HG02970 (cell line): Measurements from ENCODE around the gene MRPL24.
"Not testable (repeated sequence)": the region's sequence is repeated elsewhere in the genome, so short reads cannot be mapped to it uniquely, and the experiment has no call there.

Source experiments
- ATAC-seq: cut with Tn5 transposase; IDR thresholded peaks from one replicate; pipeline ENCODE4 v1.9.1; 2021; ENCODE audit warnings: mild to moderate bottlenecking, moderate library complexity, moderate number of reproducible peaks; ENCODE audit not compliant: unreplicated experiment, low FRiP score

MRPL24 gene

DNA sequence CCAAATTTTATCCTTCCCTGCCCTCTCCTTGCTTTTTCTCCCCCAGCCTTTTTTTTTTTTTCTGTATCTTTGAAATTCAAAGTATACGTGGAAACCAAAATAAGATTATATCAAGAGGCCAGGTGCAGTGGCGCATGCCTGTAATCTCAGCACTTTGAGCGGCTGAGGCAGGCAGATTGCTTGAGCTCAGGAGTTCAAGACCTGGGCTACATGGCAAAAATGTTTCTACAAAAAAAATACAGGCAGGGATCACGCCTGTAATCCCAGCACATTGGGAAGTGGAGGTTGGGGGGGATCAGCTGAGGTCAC lies 19.9 kb upstream of the MRPL24 start:
- ATAC-seq: no peak

DNA sequence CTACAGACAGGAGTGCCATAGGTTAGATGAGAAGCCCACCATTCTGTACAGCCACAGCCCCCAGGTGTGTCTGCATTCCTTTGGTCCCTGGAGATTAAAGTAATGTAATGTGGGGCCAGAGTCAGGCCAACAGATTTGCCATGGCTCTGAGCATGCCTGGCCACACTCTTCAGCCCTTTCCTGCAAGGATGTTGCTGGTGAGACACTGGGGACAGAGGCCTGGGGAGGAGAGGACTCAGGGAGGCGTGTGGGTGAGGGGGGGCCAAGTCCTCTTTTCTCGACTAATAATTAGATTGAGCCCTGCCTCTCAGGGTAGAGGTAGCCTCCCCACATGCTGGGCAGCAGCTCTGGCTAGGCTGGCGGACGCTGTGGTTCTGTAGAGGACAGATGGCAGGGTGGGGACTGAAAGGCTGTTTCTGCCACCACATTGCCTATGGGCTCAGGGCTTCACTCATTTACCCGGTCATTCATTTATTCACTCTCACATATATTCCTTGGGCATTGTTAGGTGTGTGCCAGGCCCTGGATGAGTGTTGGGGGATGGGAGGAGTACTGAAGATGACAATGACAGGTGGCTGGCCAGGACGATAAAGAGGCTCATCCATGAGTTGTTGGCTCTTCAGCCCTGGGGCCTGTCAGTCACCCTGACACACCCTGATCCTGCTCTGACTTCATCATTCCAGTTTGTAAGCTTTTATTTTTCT lies 19.4 kb upstream of the MRPL24 start:
- ATAC-seq: no peak

DNA sequence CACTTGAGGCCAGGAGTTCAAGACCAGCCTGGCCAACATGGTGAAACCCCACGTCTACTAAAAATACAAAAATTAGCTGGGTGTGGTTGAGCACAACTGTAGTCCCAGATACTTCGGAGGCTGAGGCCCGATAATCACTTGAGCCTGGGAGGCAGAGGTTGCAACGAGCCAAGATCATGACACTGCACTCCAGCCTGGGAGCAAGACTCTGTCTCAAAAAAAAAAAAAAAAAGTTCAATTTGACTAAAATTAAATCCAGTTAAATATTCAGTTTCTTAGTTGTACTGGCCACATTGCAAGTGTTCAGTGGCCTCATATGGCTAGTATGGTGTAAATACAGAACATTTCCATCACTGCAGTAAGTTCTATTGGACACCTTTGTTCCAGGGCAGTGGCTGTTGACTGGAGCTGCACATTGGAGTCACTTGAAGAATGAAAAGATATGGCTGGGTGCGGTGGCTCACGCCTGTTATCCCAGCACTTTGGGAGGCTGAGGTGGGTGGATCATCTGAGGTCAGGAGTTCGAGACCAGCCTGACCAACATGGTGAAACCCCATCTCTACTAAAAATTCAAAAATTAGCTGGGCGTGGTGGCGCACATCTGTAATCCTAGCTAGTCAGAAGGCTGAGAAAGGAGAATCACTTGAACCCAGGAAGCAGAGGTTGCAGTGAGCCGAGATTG lies 16.8 kb upstream of the MRPL24 start:
- not testable (repeated sequence) for ATAC-seq

DNA sequence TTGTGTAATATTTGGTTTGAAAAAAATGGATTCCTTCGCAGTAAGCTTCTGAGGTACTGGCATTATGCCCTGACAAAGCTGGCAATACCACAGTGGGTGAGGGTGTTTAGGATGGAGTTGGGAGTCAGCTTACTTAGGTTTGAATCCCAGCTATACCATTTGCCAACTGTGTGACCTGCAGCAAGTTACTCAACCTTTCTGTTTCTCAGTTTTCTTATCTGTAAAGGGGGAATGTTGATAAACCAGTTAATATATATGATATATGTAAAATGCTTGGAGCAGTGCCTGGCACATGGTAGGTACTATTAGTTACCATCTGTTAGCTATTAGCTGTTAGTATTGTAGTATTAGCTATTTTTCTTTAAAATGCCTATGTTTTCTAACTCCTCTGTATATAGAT lies 15.5 kb upstream of the MRPL24 start:
- ATAC-seq: no peak

DNA sequence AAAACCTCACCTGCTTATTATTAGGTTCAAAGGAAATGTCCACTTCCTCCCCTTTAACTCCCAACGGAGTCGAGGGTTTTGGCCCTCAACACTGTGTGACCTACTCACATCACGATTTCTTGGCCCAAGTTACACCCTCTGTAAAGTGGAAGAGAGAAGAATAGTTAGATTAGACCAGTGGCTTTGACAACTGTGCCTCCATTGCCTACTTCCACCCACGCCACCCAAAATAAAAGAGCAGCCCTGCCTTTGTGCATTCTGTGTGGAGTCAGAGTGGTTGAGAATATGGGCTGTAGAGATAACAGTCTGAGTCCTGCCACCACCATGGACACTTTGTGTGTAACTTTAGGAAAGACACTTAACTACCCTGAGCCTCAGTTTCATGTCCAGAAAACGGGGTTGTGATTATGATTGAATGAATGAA lies 14.7 kb upstream of the MRPL24 start:
- ATAC-seq: no peak

DNA sequence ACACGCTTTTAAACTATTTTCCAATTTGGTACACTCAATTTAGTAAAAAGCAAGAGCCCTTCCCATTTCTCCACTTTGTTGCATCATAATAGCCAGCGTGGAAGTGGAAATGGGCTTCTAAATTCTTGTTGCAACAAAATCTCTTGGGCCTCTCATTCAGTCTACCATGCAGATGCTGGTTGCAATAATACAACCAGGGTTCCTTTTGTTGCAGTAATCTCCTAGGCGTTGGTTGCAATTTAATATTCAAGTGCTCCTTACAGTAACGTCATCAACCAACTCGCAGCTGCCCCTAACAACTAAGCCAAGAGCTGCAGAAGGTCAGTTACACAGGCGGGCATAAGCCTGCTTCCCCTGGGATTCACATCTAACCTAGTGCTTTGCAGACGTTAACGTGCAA lies 13.3 kb upstream of the MRPL24 start:
- ATAC-seq: no peak

DNA sequence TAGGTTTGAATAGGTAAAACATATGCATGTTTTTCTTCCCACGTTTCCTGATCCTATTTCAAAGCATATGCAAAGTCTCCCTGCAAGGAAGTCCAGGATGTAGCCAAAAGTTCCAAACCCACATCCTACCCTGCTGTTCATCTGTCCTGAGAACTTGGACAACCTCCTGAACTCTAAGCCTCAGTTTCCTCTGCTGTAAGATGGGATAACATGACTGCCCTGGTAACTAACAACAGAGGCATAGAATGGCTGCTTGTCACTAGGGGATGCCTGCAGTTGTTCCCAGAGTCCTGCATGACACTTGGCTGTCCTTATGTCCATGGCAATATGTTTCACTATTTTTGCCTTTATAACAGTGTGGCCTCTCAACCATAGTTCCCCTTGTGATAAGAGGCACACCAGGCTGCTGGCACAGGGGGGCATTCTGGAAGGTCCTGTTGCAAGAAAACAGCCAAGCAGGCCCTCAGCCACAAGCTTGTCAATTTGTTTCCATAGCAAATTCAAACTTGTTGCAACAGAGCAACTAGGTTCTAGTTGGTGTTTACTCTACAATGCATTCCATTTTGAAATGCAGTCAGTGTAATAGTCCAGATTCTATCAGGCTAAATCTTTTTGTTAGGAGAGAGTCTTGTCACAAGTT lies 12.1 kb upstream of the MRPL24 start:
- ATAC-seq: no peak

DNA sequence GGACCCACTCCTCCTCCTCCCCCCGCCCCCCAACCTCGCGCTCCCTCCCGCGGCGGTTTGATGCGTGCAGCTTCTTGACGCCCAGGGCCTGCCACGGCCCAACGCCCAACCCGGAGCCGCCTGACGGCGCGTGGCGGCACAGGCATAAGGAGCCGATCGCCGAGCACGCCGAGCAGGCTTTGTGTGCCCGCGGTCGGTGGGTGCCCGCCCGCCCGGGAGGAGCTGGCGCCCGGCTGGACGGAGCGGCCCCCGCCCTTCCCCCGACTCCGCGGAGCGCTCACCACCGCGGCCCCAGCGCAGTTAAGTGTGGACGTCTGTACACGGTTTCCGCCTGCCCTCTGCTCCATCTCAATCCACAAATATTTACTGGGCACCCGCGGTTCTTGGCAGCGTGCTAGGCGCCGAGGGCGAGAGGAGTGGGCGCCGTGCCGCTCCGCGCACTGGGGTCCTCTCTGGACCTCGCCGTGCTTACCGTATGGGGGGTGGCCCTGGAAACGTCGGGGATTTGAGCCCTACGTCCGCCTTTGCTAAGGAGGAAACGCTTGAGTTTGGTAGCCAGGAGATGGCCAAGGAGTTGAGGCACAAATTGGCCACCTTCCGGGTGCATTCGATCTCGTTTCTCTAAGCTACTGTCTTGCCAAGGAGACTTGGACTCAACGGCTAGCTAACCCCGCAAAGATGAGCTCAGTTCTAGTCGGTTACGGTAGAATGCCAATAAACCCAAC lies 11.0 kb upstream of the MRPL24 start:
- ATAC-seq: peak; percentile 55

DNA sequence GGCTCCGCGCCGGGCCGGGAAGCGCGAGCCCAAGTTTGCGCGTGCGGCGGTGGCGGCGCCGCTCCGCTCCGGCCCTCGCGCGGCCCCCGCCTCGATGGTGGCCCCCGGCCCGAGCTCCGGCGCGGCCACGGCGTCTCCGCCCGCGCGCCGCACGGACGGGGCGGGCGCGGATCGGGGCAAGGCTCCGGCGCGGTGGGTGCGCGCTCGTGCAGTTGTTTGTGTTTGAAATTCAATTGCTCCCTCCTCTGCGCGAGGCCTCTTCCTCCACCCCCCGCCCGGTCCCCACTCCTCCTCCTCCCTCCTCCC lies 10.5 kb upstream of the MRPL24 start, which contains the start of gene HDGF:
Gene HDGF (minus strand): TSS at position 225 of the 306 bp plus-strand sequence. CDS start 246 bp downstream, outside the sequence.
- peak; percentile 23 for ATAC-seq

DNA sequence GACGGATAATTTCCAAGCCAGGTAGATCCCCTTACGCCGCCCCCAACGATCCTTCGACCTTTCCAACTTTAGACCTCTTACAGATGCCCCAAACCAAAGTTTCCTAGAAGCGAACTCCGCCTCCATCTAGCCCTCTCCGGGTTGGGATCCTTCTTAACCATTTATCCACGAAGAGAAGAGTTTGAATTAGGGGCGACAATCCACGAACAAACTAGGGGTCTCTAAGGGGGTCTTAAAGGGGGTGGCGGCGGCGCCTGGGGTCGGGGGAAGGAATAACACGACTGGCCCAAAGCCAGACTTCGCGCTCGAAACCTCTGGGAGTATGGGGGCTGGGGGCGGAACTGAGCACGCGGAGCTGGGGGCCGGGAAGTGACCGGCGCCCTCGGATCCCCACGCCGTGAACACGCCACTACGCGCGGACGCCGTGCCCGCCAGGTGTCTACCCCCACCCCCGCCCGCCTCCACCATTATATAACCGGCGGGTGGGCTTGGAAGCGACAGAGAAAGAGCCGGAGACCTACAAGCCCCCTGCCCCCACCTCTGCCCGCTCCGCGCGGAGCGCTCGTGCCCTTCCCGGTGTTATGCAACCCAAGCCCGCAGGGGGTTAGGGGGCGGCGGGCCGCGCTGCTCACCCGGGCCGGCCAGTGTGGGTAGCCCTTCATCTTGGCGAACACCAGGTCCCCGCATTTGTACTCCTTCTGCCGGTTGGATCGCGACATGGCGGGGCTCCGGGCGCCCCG lies 10.0 kb upstream of the MRPL24 start:
- ATAC-seq: peak; percentile 18

DNA sequence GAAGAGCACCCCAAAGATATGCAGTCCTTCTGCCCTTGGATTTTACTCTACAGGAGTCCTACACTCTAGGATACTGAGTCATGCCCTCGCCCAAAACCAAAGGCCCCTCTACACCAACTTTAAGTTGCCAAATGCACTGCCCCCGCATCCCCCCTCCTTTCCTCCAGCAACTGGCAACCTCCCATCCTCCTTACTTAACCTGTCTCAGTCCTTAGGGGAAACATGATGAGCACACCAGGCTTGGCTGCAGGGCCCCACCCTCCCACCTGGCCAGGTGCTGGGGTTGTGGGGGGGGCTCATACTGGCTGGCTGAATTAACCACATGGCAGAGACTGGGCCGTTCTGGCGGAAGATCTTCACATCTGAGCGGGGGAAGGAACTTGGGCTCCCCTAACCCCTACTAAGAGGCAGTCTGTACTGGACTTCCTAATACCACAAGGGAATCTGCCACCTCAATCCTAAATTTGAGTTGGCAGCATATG lies 9.3 kb upstream of the MRPL24 start:
- no peak for ATAC-seq

DNA sequence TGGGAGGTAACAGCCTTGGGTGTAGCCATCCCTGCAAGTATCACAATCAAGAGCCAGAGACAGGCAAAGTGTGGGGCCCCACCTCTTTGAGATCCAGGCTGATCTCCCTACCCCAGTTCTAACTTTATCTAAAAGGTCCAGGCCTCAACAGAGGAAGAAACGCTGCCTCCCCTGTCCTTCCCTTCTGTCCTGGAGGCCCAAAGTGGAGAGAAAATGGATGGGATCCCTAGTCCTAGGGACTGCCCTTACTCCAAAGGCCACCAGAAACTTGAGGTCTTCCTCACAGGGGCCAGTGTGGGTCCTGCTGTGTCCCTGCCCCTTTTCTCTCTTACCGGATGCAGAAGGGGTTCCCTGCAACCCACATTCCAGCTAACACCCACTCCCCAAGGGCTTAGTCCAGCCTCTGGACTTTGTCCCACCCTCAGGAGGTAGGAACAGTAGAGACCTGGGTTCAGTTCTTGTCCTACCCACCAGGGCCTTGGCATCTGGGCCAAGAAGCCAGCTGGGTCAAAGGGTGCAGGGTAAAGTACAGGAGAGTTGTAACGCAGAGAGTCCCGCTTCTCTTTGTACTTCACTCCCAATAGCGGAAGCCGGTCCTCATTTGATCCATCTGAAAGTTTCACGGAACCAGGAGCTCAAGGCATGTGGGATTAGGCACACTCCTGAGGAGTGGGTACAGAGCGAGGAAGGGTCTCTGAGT lies 8.7 kb upstream of the MRPL24 start:
- ATAC-seq: no peak

DNA sequence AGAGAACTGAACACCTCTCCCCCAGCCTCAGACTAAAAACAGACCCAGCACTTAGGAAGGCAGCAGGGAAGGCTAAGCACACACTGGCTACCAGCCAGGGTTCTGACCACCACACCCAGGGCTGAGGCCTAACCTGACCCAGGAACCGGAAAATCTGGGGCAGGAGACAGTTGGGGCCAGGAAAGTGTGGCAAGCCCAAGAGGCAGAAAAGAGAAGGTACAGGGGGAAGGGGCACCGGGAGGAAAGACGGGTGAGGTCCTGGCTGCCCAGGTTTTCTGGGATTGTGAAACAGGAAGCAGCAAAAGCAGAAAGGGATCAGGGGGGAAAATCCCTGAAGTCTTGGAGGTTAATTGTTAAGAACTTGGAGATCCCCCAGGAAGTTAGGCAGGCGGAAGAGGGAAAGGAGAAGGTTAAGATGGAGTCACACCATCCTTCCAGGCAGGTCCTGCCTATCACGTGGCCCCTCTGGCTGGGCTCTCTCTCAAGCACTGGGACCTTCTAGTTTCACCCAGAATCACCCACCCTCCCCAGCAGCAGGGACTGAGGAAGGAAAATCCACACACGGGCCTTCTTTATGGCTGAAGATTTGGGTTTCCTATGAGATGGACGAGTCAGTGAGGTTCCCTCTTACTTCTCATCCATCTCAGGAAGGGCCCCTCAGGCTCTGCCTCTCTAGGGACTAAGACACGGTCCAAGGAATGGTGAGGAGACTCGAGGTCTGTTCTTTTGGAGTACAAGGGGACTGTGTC lies 8.0 kb upstream of the MRPL24 start:
- no peak for ATAC-seq

DNA sequence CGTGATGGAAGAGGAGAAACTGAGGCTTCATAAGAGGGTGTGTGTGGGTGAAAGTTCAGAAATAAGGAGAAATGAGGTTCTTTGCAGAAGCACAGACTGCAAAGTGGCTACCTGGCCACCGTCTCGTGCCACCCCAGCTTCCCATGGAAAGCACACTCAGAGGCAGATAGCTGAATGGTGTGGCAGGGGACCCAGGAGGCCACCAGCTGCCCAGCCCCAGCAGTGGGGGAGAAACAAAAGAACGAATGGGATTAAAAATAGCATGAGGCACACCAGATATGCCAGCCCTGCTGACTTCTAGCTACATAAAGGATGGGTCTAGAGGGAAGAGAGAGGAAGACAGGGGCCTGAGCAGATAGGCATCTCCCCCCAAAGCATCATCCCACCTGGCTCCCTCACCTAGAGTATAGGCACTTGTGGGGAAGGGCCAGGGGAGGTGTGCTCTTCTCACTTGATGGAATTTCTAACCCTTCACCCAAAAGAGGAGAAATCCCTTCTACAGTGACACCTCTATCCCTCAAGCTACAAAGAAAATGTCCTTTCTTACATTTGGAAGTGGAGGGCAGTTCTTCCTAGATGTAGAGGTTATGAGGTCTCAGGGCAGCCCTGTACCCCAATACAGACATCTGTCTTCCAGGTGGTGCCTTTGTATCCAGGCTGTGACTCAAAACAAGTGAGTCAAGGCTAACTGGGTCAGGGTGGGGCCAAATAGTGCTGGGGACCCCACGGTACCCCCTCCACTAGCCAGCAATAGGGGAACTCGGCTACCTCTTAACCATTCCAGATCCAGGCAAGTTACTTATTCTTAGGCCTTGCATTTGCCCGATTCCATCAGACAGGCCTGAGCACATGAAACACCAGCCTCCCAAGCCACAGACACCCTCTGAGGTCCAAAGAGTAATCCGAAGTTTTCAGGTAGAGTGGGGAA lies 7.1 kb upstream of the MRPL24 start:
- ATAC-seq: no peak

DNA sequence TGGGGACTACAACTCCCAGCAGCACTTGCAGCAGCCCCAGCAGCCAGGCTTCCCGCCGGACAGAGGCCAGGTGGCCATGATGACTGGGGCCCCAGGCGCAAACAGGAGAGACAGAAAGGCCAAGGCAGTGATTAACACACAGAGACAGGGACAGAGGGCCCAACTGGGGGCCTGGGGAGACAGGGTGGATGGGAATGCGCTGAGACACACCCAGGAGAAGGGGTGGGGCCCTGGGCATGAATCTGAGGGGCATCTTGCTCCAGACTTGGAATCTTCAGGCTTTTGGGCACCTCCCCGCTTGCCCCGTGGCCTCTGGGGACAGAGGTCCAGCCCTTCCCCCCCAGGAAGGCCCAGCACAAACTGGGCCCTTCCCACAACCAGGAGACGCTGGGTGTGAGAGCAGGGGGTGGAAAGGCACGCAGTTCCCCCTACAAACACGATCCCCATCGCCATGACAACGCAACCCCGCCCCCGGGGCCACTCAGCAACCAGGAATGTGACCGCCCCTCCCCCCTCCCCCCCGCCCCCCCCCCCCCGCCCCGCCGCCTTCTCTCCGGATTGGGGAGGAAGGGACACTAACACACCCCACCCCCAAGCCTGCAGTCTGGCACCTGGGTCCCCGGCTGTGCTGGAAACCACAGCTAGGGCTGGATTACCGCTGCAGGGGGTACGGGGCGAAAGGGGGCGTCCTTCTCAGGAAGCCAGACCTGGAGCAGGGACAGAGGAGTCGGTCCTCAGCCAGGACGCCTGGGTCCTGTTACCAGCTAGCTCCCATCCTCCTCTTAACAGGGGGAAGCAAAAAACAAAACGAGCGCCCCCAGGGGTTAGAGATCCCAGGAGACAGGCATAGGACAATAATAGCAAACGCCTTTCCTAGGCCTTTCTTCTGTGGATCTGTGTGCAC lies 6.1 kb upstream of the MRPL24 start:
- no peak for ATAC-seq

DNA sequence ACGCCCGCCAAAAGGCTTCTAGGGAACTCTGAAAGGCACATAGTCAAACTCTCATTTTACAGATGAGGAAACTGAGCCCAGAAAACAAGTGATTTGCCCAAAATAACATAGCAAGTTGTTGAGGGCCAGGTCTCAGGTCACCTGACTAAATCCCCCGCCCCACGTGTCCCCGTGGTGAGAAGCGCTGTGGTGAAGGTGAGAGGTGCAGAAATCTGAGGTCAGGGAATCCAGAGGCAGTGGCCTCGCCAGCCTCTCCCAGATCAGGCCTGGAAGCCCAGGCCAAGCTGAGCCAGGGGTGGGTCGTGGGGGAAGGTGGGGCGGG lies 5.5 kb upstream of the MRPL24 start:
- no peak for ATAC-seq

DNA sequence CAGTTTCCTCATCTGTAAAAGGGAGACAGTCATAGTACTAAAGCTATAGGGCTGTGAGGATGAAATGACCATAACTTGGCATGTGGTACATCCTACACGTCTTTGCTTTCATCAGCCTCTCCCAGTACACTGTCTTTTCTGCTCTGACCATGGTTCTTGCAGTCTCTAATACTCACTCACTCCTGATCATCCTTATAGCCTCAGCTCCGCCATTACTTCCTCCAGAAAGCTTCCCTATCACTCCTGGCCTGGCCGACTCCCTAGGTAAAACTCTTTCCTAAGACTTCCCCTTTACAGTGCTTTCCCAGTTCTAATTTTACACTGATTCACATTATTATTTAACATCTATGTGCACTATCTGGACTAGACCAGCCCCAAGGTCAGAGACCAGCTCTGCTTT lies 5.0 kb upstream of the MRPL24 start:
- ATAC-seq: no peak
